NOMO-1 treated with DMSO at 0.1 percent for 48 hours (cell line): ENCODE results near the gene CBR4.
A peak's percentile ranks its signal among the peaks of the same experiment; 100 is the strongest.
"Not testable (repeated sequence)": the region's sequence is repeated elsewhere in the genome, so short reads cannot be mapped to it uniquely, and the experiment has no call there.

Experiments
- DNase-seq: peaks from one replicate; lab custom pipeline; 2025; ENCODE audit not compliant: unreplicated experiment; lab: John Stamatoyannopoulos, UW

The CBR4 gene

DNA sequence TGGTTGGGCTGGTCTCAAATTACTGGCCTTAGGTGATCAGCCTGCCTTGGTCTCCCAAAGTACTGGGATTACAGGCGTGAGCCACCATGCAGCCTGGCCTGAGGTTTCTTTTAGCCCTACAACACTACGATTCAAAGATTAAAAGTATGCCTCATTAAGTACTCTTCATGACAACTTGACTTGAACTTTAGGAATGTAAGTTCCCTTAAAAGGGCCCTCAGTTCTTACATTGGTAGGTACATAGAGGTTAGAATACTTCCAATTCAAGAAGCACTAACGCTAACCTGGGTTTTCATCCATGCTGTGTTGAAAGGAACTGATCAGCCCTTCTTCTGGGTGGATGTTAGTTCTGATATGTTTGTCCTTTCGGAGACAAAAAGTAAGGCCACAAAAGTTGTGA, 15.1 kb downstream of the CBR4 start:
- no peak for DNase-seq

GRCh38 chr4:168993714-168994510, 16.1 kb downstream of the CBR4 start:
- peak; percentile 79 for DNase-seq

DNA sequence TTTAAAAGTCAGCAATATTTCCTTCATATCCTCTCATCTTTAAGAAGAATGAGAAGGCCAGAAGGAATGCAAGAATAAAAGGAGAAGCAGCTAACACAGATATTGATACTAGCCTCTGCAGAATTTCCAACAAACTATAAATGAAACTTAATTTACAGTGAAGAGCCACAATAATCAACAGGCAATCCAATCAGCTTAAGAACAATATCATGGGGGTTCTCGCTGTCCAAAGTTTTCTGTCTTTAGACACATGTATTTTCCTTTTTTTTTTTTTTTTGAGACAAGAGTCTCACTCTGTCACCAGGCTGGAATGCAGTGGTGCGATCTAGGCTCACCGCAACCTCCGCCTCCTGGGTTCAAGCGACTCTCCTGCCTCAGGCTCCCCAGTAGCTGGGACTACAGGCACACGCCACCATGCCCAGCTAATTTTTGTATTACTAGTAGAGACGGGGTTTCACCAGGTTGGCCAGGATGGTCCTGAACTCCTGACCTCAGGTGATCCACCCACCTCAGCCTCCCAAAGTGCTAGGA, 17.0 kb downstream of the CBR4 start:
- not testable (repeated sequence) for DNase-seq

- no peak for DNase-seq
These were observed 28.1 kb downstream of the CBR4 start for GRCh38 chr4:168981942-168982341.

GRCh38 chr4:168981460-168981859, 28.6 kb downstream of the CBR4 start:
- DNase-seq = no peak

DNA sequence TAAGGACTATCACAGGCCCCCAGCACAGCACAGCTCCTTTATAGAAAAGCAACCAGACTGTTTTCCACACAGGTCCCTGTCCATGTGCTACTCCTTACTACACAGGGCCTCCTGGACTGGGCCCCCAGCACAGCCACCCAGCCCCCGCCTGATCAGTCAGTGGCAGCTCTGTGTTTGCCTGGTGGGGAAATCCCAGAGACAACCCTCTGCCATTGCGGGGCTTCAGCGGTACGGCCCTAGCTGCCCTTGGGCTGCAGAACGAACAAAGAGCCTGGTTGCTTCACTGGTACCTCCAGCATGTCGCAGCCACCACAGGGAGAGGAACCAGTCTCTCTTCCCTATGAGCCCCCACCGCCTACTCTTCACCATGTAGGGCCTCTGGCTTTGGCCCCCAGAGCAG, 30.7 kb downstream of the CBR4 start:
- no peak for DNase-seq

- no peak for DNase-seq
These were observed 31.9 kb downstream of the CBR4 start for GRCh38 chr4:168978001-168978700.

GRCh38 chr4:168972596-168972995, 37.5 kb downstream of the CBR4 start:
- DNase-seq = no peak

- DNase-seq = no peak
These were observed 49.3 kb downstream of the CBR4 start for GRCh38 chr4:168960716-168961115.

DNA sequence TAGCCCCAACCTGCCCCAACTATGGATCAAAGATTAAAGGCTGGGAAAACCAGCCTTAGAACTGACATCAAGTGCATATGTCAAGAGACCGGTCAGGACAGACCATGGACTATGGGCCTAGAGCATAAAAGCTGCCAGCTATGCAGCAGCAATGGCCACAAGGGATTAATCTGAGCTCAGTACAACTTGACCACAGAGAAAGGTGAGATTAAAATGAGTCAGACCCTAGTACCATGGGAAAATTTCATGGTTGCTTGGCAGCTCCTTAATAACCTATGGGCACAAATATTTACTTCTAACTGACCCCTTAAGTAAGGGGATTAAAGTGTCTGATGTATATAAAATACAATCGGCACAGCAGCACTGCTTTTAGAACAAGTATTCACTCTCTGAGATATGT, 54.4 kb downstream of the CBR4 start:
- DNase-seq = no peak

GRCh38 chr4:168952821-168953246, 57.2 kb downstream of the CBR4 start:
- DNase-seq = not testable (repeated sequence)

GRCh38 chr4:168945291-168945690, 64.8 kb downstream of the CBR4 start:
- DNase-seq = no peak

- DNase-seq = no peak
These were observed 67.1 kb downstream of the CBR4 start for GRCh38 chr4:168942985-168943384.
